SK-N-SH treated with all-trans-retinoic acid at 6 μM for 48 hours (cell line): ENCODE results near the gene CEP68.

Experiments
- ARNTL ChIP-seq: fragments of 450-650 bp; formaldehyde crosslinking; IDR thresholded peaks from 2 replicates; pipeline ENCODE4 v1.5.0; 2020; ENCODE audit warnings: low read depth, mild to moderate bottlenecking, moderate library complexity, borderline replicate concordance
- PPARA ChIP-seq: fragments of 250-450 bp; sonication (Bioruptor Pico); IDR thresholded peaks from 2 replicates; pipeline ENCODE4 v1.5.0; 2020; ENCODE audit warnings: mild to moderate bottlenecking, borderline replicate concordance
- TCF4 ChIP-seq: fragments of 250-450 bp; sonication (Bioruptor Pico); IDR thresholded peaks from 2 replicates; pipeline ENCODE4 v1.8.0; 2021; ENCODE audit warnings: mild to moderate bottlenecking, moderate library complexity, borderline replicate concordance
- ZFP3 ChIP-seq: fragments of 250-450 bp; sonication (Bioruptor Pico); IDR thresholded peaks from 2 replicates; pipeline ENCODE4 v1.5.0; 2020; ENCODE audit warnings: mild to moderate bottlenecking, moderate library complexity
- ZFP30 ChIP-seq: fragments of 450-650 bp; formaldehyde crosslinking; IDR thresholded peaks from 2 replicates; pipeline ENCODE4 v1.5.0; 2022; ENCODE audit warnings: mild to moderate bottlenecking, moderate library complexity
- TF ChIP-seq, protein P1 (sequence below): fragments of 250-450 bp; sonication (Bioruptor Pico); IDR thresholded peaks from 2 replicates; pipeline ENCODE4 v1.5.0; 2020; ENCODE audit warnings: mild to moderate bottlenecking, moderate library complexity
- TF ChIP-seq, protein P2 (sequence below): fragments of 250-450 bp; sonication (Bioruptor Pico); IDR thresholded peaks from 2 replicates; pipeline ENCODE4 v1.8.0; 2020; ENCODE audit warnings: mild to moderate bottlenecking, moderate library complexity, borderline replicate concordance

DNA sequence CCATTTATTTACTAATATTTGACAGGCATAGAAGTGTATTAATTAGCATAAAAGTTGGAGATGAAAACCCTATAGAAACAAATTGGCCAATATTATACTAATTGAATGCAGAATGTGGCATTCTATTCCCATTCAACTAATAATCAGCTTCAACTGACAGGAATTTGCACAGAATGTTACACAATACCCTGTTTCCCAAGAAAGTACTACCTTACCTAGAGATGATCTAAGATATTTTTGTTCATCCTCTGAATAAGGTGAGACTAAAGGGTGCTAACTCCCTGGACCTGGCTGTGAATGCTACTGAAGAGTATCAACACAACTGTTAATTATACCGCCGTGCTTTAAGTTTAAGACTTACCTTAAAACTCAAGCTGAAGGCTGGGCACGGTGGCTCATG, 28.9 kb downstream of the CEP68 start:
- TF ChIP-seq ARNTL (CRISPR knock-in tag) = no peak
- TF ChIP-seq TCF4 = no peak
- TF ChIP-seq PPARA (CRISPR knock-in tag) = no peak
- TF ChIP-seq, protein P1, sequence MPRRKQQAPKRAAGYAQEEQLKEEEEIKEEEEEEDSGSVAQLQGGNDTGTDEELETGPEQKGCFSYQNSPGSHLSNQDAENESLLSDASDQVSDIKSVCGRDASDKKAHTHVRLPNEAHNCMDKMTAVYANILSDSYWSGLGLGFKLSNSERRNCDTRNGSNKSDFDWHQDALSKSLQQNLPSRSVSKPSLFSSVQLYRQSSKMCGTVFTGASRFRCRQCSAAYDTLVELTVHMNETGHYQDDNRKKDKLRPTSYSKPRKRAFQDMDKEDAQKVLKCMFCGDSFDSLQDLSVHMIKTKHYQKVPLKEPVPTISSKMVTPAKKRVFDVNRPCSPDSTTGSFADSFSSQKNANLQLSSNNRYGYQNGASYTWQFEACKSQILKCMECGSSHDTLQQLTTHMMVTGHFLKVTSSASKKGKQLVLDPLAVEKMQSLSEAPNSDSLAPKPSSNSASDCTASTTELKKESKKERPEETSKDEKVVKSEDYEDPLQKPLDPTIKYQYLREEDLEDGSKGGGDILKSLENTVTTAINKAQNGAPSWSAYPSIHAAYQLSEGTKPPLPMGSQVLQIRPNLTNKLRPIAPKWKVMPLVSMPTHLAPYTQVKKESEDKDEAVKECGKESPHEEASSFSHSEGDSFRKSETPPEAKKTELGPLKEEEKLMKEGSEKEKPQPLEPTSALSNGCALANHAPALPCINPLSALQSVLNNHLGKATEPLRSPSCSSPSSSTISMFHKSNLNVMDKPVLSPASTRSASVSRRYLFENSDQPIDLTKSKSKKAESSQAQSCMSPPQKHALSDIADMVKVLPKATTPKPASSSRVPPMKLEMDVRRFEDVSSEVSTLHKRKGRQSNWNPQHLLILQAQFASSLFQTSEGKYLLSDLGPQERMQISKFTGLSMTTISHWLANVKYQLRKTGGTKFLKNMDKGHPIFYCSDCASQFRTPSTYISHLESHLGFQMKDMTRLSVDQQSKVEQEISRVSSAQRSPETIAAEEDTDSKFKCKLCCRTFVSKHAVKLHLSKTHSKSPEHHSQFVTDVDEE = no peak
- TF ChIP-seq ZFP30 = no peak
- no peak for TF ChIP-seq ZFP3 (CRISPR knock-in tag)
- TF ChIP-seq, protein P2, sequence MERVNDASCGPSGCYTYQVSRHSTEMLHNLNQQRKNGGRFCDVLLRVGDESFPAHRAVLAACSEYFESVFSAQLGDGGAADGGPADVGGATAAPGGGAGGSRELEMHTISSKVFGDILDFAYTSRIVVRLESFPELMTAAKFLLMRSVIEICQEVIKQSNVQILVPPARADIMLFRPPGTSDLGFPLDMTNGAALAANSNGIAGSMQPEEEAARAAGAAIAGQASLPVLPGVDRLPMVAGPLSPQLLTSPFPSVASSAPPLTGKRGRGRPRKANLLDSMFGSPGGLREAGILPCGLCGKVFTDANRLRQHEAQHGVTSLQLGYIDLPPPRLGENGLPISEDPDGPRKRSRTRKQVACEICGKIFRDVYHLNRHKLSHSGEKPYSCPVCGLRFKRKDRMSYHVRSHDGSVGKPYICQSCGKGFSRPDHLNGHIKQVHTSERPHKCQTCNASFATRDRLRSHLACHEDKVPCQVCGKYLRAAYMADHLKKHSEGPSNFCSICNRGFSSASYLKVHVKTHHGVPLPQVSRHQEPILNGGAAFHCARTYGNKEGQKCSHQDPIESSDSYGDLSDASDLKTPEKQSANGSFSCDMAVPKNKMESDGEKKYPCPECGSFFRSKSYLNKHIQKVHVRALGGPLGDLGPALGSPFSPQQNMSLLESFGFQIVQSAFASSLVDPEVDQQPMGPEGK (CRISPR knock-in tag) = no peak
